GM19452 (cell line): ENCODE results near the gene PDZD7.
"Not testable (repeated sequence)": the region's sequence is repeated elsewhere in the genome, so short reads cannot be mapped to it uniquely, and the experiment has no call there.

Experiments
- ATAC-seq: cut with Tn5 transposase; IDR thresholded peaks from one replicate; pipeline ENCODE4 v1.9.1; 2021; ENCODE audit not compliant: unreplicated experiment

The PDZD7 gene

DNA sequence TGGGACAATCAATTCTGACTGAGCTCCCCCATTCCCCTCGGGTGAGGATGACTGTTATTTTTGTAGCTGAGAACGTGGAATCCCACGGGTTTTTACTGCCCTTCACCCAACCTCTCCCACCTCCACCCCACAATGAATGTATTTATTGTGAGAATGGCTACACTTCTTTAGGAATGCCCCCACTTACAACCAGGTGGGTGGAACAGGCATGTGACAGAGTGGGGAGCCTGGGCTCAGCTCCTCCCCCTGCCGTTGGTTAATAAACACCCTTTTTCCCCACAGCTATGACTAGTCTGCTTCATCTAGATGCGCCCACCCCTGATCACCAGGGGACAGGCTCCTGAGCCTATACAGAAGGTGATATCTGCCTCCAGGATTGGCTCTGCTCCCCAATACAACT, 45.6 kb downstream of the PDZD7 start:
- no peak for ATAC-seq

DNA sequence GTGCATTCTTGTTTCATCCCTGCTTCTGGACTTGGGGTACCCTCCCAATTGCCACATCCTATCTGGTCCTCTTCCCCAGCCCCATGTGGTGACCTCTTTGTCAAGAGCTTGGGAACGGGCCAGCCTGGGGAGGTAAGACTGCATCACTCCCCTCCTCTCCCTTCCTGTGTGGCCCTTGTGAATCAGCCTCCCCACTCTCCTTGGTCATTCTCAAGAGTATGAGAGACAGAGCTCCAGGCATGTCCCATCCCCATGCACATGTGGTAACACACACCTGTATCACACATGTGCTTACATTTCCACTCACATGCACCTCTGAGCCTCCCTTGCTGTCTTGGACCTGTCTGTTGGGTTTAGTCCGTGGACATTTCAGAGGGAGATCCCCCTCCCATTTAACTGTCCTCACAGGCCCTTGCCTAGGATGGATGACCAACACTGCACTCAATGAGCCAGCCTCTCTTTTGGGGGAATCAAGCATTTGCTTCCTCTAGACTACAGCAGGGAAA, 46.2 kb downstream of the PDZD7 start:
- no peak for ATAC-seq

DNA sequence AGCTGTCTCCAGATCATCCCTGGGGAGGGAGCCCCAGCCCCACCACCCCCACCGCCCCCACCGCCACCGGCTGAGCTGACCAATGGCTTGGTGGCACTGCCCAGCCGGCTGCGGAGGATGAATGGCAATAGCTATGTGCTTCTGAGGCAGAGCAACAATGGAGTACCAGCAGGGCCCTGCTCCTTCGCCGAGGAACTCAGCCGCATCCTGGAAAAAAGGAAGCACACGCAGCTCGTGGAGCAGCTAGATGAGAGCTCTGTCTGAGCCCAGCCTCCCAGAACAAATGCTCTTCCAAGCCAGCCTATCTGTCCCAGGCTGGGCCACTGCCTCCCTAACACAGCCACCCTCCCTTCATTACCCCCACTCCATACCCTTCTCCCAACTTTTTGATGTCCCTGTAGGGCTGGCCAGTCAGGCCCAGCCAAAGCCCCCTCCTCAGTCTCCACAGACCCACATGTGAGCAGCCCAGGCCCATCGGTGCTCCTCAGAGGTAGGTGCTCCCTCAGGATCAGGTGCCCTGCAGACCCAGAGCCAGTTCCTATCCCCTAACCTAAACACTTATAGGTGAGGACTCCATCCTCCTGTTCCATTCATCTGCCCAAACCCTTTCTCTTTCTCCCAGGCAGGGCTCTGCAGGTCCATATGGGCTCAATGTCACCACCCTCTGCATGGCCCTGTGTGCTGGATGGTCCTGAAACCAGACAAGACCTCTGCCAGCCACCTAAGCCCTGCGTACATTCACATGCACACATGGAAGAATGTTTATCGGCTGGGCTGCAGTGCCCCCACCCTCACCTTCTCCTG, 46.9 kb downstream of the PDZD7 start:
- ATAC-seq, result no peak

DNA sequence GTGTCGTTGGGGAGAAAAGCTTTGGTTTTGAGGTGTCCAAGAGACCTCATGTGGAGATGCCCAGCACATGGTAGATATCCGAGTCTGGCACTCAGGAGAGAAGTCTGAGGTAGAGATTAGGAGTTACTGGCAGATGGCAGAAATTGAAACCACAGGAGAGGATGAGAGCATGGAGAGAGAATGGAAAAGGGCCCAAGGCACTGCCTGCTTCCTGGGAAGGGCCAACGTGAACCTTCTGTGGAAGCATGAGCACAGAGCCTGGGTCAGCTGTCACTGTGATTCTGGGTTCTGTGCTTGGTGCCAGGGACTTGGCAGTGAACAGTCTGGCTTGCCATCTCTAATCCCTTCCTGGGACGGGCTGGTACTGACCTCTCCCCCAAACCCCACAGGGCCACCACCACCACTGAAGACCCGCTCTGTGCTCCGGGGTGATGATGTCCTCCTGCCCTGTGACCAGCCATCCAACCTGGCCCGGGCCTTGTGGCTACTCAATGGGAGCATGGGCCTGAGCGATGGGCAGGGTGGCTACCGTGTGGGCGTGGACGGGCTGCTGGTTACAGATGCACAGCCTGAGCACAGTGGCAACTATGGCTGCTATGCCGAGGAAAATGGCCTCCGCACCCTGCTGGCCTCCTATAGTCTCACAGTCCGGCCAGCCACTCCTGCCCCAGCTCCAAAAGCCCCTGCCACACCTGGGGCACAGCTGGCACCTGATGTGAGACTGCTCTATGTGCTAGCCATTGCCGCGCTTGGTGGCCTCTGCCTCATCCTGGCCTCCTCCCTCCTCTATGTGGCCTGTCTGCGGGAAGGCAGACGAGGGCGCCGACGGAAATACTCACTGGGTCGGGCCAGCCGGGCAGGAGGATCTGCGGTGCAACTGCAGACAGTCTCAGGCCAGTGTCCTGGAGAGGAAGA, 47.8 kb downstream of the PDZD7 start:
- ATAC-seq, result no peak

DNA sequence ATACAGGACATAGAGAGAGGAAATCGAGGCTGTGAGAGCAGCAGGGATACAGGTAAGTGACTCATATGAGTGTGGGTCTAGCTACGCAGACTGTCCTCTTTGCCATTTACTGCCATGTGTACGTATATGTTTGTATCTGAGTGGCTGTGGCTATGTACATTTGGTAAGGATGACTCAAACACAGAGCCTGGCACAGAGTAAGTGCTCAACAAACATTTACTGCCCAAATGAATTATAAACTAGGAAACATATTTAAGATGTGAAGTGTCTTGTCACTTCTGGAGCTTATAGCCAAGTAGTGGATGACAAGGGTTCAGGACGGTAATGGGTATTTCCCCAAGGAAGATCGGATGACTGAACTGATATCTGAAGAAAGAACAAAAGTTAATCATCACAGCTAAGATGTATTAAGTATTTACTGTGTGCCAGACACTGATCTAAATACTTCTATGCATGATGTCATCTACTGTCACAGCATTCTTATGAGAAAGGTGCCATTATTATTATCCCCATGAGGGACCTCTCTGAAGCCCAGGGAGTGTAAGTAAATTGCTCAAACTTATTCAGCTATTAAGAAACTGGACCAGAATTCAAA, 49.7 kb downstream of the PDZD7 start:
- ATAC-seq, result no peak

DNA sequence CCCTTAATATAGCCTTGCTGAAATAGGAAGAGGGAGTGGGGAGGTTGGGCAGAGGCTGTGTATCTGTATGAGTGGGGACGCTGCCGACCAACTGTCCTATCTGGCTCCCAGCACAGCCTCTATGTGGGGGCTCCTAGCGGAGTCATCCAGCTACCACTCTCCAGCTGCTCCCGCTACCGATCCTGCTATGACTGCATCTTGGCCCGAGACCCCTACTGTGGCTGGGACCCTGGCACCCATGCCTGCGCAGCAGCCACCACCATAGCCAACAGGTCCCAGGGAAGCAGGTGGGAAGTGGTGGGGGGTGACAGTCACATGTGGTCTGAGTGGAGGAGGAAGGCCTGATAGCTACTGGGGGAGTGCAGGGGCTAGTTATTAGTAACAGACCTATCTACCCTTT, 50.2 kb downstream of the PDZD7 start:
- no peak for ATAC-seq

DNA sequence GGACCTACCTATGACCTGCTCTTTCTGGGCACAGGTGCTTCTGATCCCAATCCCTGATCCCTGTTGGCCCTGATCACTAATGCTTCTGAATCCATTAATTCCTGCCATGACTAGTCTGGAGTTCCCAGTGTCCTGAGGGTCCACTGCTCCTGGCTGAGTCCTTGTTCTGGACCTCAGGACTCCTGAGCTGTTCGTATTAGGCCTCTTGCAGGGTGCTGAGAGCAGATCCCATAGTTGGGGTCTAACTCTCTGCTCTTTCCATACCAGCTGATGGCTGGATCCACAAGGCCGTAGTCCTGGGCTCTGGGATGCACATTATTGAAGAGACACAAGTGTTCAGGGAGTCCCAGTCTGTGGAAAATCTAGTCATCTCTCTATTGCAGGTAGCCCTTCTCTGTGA, 50.6 kb downstream of the PDZD7 start:
- no peak for ATAC-seq

DNA sequence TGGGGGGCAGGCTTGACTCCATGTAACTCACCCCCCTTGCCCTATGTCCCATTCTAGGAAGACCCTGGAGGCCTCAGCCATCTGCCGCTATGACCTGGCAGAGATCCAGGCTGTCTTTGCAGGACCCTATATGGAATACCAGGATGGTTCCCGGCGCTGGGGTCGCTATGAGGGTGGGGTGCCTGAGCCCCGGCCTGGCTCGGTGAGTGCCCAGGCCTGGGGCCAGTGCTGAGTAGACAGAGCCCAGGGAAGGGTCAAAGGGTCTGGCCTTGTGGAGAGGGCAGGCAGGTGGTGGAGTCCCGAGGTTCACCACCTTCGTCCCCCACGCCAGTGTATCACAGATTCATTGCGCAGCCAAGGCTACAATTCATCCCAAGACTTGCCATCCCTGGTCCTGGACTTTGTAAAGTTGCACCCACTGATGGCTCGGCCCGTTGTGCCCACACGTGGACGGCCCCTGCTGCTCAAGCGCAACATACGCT, 51.1 kb downstream of the PDZD7 start:
- no peak for ATAC-seq

DNA sequence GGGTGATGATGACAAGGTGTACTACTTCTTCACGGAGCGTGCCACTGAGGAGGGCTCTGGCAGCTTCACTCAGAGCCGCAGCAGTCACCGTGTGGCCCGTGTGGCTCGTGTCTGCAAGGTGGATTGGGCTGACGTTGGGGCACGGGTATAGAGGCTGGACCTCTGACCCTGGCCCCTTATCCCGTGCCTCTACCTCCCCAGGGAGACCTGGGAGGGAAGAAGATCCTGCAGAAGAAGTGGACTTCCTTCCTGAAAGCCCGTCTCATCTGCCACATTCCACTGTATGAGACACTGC, 52.1 kb downstream of the PDZD7 start:
- ATAC-seq, result no peak

DNA sequence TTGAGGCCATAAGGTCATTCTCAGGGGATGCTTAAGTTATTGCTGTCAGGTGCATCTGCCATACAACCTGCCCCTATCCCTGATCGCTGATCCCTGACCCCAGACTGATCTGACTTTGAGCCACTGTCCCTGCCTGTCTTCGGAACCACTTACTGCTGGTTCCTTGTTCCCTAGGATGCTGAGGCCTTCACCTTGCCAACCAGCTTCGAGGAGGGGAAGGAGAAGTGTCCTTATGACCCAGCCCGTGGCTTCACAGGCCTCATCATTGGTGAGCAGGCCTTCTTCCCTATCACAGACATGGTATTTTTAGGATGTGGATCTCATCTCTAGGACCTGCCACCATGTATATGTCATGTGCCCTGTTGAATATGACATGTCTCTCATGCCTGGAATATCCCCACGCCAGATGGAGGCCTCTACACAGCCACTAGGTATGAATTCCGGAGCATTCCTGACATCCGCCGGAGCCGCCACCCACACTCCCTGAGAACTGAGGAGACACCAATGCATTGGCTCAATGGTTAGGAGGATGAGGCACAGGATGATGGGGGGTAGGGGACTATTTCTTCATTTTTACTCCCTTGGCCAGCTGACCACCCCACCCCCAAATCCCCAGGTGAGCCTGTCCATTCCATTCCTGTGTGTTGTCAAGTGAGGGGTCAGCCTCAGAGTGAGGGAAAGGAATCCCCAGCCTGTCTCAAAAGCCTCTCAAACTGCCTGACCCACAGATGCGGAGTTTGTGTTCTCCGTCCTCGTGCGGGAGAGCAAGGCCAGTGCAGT, 52.6 kb downstream of the PDZD7 start:
- no peak for ATAC-seq

DNA sequence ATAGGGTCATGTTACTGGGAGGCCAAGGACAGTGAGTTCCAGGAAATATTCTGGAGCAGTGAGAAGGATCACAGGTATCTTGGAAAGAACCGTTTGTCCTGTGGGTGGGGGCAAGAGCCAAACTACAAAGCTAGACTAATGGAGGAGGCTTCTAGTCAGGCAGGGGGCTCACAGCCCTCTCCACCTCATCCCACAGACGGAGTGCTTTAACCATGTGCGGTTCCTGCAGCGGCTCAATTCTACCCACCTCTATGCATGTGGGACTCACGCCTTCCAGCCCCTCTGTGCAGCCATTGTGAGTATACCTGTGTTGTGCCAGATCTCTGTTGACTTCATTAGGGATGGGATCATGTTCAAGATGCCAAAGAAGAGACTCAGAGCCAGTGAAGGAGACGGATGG, 53.5 kb downstream of the PDZD7 start:
- no peak for ATAC-seq

DNA sequence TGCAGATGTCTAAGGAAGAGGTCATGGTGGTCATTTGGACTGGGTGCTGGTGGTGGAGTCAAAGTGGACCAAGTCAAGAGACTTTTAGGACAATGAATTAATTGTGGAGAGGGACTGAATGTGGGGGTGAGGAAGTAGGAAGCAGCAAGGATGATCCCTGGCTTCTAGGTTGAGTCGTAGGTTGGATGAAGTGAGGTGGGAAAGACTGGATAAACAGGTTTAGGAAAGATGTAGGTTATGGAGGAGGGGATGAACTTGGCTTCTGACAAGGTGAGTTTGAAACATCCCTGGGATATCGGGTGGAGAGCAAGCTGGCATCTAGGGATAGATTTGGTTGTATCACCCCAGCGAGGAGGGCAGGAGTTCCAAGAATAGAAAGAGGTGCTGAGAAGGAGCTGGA, 54.0 kb downstream of the PDZD7 start:
- no peak for ATAC-seq

DNA sequence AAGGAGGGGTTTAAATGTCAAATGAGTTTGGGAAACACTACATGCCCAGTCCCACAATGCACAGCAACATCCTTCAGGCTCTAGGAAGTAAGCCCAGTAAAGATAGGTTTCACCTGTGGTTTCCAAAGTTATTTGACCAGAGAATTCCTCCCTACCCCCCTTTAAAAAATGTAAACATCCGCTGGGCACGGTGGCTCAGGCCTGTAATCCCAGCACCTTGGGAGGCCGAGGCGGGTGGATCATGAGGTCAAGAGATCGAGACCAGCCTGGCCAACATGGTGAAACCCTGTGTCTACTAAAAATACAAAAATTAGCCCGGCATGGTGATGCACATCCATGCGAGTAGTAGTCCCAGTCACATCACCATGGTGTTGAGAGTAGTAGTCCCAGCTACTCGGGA, 55.5 kb downstream of the PDZD7 start:
- not testable (repeated sequence) for ATAC-seq

DNA sequence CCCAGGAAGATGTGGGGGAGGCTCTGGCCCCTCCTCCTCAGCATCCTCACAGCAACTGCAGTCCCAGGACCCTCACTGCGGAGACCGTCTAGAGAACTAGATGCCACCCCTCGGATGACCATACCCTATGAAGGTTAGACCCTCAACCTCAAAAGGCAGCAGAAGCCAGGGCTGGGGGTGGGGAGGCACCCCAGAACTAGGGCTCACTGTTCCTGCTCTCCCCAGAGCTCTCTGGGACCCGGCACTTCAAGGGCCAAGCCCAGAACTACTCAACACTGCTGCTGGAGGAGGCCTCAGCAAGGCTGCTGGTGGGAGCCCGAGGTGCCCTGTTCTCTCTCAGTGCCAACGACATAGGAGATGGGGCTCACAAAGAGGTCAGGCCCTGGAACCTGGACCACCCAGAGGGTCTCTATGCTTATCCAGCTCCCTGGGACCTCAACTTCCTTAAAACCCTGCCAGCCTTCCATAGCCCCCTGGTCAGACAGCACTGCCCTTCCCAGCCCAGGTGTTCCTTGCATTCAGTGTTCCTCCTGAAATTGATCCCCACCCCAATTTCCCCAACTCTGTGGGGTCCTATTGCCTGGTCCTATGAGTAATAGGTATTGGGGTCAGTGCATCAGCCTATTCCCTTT, 57.9 kb downstream of the PDZD7 start:
- ATAC-seq, result no peak

DNA sequence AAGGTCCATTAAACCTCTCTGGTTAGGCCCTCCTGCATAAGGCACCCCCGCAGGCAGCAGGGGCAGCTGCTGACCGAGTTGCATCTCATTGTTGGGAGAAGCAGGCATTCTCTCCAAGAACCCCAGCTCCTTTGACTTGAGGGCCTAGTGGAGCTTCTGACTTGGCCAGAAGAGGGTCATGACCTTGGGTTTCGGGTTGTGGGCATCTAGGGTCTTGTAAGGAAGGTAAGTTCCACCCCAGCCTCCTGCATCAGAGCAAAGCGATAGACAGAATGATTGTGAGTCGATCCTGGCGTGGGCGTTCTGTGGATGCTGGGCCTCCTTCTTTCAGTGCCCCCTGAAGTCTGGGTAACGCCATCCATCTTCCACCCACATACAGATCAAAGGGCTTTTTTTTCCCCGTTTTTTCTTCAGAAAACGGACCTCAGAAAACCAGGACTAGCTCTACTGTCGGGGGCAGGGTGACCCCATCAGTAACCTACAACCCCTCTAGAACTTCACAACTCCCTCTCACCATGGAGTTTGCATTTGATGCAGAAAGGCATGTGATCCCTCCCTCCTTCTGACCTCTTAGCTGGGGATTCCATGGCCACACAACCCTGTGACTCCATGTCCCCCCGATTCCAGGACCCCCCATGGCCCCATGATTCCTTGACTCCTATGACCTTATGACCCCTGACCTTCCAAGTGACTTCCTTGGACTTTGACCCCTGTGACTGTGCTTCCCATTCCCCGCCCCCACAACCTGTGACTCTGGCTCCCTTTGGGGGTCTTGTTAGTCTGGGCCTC, 58.6 kb downstream of the PDZD7 start:
- no peak for ATAC-seq

DNA sequence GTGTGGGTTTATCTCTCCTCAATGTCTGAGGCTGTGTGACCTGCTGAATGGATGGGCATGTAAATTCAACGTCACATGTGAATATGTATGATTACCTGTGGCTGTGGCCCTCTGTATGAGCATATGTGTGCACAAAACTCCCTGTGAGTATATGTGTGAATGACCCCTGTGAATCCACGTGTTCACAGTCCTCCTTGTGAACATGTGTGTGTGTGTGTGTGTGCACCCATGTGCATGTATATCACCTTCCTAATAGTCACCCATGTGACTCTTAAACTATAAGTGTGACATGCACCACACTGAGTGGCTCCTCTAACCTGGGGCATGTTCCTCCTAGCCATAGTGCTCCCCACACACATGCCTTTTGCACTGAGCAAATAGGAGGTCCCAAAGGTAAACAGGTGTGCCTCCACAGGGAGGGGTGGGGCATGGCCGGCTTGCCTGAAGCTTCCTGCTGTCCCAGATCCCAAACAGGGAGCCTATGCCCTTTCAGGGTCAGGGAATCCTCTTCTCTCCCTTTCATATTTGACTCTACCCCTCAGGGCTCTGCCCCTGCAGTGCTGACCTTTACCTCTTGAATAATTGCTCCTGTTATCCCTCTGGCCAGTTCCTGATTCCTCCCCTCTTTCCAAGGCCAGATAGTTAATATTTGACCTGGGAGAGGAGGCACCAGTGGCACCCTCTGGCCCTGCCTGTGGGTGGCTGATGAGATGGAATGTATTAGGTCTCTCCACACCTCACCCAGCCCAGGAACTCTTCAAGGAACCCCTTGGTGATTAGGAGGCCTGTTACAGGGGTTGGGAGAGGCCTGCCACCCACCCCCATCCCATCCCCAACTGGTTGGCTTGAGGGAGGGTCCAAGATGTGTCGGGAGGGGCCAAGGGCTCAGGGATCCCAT, 59.8 kb downstream of the PDZD7 start:
- ATAC-seq, result no peak

DNA sequence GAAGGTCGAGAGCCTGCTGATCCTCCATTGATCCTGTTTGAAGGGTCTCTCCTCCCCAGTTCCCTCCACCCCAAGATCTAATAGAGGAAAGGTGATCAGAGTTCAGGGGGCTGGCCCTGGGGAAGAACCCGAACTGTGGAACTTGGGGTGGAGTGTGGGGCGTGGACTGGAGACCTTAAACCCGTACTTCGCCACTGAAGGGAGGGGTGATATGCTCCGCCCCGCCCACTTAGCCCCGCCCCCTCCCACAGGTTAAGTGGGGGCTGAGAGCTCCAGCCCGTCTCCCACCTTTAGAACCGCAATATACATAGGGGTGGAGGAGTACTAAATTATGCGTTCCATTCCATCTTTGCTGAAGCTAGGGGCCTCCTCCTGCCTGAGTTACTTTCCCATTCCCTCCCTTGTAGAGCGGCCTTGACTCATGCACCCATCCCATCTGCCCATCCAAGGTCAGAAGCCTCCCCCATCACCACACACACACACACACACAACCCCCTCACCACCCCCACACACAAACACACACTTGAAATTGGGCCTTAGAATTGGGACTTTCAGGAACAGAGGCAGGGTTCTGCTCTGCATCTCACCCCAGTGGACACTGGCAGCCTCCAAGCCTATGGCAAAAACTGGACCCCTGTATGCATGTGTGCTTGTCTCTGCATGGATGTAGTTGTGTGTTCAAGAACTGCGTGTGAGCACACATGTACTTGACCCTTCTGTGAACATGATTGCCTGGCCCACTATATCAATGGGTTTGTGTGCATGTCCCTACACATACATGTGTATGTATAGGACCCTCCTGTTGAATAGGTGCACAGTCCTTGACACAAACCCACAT, 60.6 kb downstream of the PDZD7 start:
- ATAC-seq, result no peak
